Esophagus squamous epithelium (tissue), 4 donors: Measurements from ENCODE around the gene PIP5K1B.

ENCODE experiments used
- CTCF ChIP-seq, 6 experiments: fragments of 450-650 bp in 4 of 6; fragments of 200-600 bp in 2 of 6; sonication (generic) in 2 of 6; IDR thresholded peaks; one replicate each; pipeline ENCODE4 v1.5.1; 2016 to 2019; ENCODE audit warnings: antibody characterized with exemption in 6 of 6, mild to moderate bottlenecking in 4 of 6, moderate library complexity in 4 of 6
- POLR2A ChIP-seq, 4 donors: fragments of 450-650 bp; IDR thresholded peaks; one replicate each; pipeline ENCODE4 v1.6.1; 2017; ENCODE audit warnings: antibody characterized with exemption in 4 of 4, mild to moderate bottlenecking in 4 of 4, moderate library complexity in 3 of 4

- TF ChIP-seq CTCF (IDR thresholded peaks at IDR 0.05) (no peak), POLR2A (IDR thresholded peaks at IDR 0.05) (no peak)
These were observed 339.5 kb downstream of the PIP5K1B start for GRCh38 chr9:69044240-69045219.
